H1 (cell line): ENCODE data around the gene PHF23. TPM values are rescaled to one million over a fixed set of nuclear protein-coding genes. Genes with fewer than 3 reads are reported as not detected.

Experiments
- CTCF ChIA-PET: fragments of 300-600 bp; sonication (Branson Sonifier 250); formaldehyde crosslinking; loops from one replicate; lab custom pipeline; 2021; ENCODE audit not compliant: partially characterized antibody; lab: Charles Lee
- POLR2A ChIA-PET: fragments of 300-600 bp; sonication (Branson Sonifier 250); formaldehyde crosslinking; loops from one replicate; lab custom pipeline; 2021; ENCODE audit warnings: inconsistent platforms; ENCODE audit not compliant: partially characterized antibody; lab: Charles Lee
- DNase-seq, 2 experiments: peaks; one replicate each; pipeline versions ENCODE4 v3.0.0 to v3.0.0-alpha.2; 2010 to 2022; ENCODE audit warnings: low spot score in 2 of 2, low read depth in 1 of 2, mixed read lengths in 1 of 2
- FAIRE-seq: peaks from 2 replicates; lab custom pipeline; 2011; peaks lifted over from hg19 to GRCh38; lab: Jason Lieb, UNC
- H2AFZ ChIP-seq: 2 replicates; pipeline ENCODE4 v1.8.1; 2012; ENCODE audit warnings: low read length, inconsistent platforms
- H2AK5ac ChIP-seq: 2 replicates; pipeline ENCODE4 v1.6.1; 2013; ENCODE audit warnings: low read depth, low read length
- H2BK120ac ChIP-seq: replicated peaks from 2 replicates; pipeline ENCODE3; 2013; ENCODE audit warnings: low read depth, low read length, inconsistent platforms
- H2BK12ac ChIP-seq: 2 replicates; pipeline ENCODE4 v1.6.1; 2013; ENCODE audit warnings: low read depth, low read length
- H2BK15ac ChIP-seq: 2 replicates; pipeline ENCODE4 v1.6.1; 2013; ENCODE audit warnings: low read length
- H2BK20ac ChIP-seq: 2 replicates; pipeline ENCODE4 v1.6.1; 2013; ENCODE audit warnings: low read length
- H2BK5ac ChIP-seq: 2 replicates; pipeline ENCODE4 v1.6.1; 2013; ENCODE audit warnings: low read depth, low read length
- H3K14ac ChIP-seq: 2 replicates; pipeline ENCODE4 v1.6.1; 2013; ENCODE audit warnings: inconsistent platforms; ENCODE audit not compliant: insufficient read length
- H3K18ac ChIP-seq: 2 replicates; pipeline ENCODE4 v1.6.1; 2013; ENCODE audit warnings: low read length; ENCODE audit errors: extremely low read depth
- H3K23ac ChIP-seq: 2 replicates; pipeline ENCODE4 v1.6.1; 2013; ENCODE audit warnings: inconsistent platforms; ENCODE audit not compliant: insufficient read length
- H3K23me2 ChIP-seq: 2 replicates; pipeline ENCODE4 v1.6.1; 2013; ENCODE audit warnings: low read depth, low read length
- H3K27ac ChIP-seq: 2 replicates; pipeline ENCODE4 v1.6.1; 2011; ENCODE audit warnings: low read depth, low read length, inconsistent platforms
- H3K27me3 ChIP-seq, 4 experiments: replicated peaks in 1 of 4; 1 replicate in 1 of 4; 2 replicates in 3 of 4; pipeline versions ENCODE4 v1.6.1 to v1.8.1; 2011 to 2013; ENCODE audit warnings: low read length in 3 of 4, mild to moderate bottlenecking in 3 of 4, inconsistent platforms in 2 of 4, mixed read lengths in 2 of 4, moderate library complexity in 1 of 4; ENCODE audit not compliant: control insufficient read depth in 3 of 4, insufficient read depth in 3 of 4; ENCODE audit errors: extremely low read depth in 1 of 4
- H3K36me3 ChIP-seq, 4 experiments: 2 replicates each; pipeline versions ENCODE4 v1.6.1 to v1.8.1; 2011 to 2013; ENCODE audit warnings: mild to moderate bottlenecking in 4 of 4, low read length in 3 of 4, moderate library complexity in 2 of 4, control low read depth in 1 of 4, inconsistent platforms in 1 of 4; ENCODE audit not compliant: insufficient read depth in 4 of 4, control insufficient read depth in 2 of 4
- H3K4ac ChIP-seq: replicated peaks from 2 replicates; pipeline ENCODE3; 2013; ENCODE audit warnings: low read length, low read depth, mixed read lengths, inconsistent platforms; ENCODE audit not compliant: insufficient read length
- H3K4me1 ChIP-seq, 4 experiments: replicated peaks in 1 of 4; 1 replicate in 1 of 4; 2 replicates in 3 of 4; pipeline versions ENCODE4 v1.6.1 to v1.8.1; 2011 to 2013; ENCODE audit warnings: low read length in 3 of 4, inconsistent platforms in 2 of 4, mixed read lengths in 1 of 4; ENCODE audit not compliant: insufficient read depth in 4 of 4, control insufficient read depth in 3 of 4
- H3K4me2 ChIP-seq, 2 experiments: 2 replicates each; pipeline versions ENCODE4 v1.6.1 to v1.8.1; 2011 to 2013; ENCODE audit warnings: low read depth in 2 of 2, low read length in 2 of 2, control low read depth in 1 of 2, inconsistent platforms in 1 of 2, mild to moderate bottlenecking in 1 of 2; ENCODE audit not compliant: insufficient read depth in 1 of 2
- H3K4me3 ChIP-seq, 4 experiments: fragments of 200-600, 300-600 bp in 1 of 4; sonication (generic), shearing (Covaris generic), sonication (Bioruptor Twin) in 1 of 4; 2 replicates each; pipeline versions ENCODE4 v1.5.1 to v1.8.1; 2011 to 2016; ENCODE audit warnings: low read length in 4 of 4, low read depth in 3 of 4, control low read depth in 2 of 4, inconsistent platforms in 2 of 4, mild to moderate bottlenecking in 2 of 4, mixed read lengths in 1 of 4, moderate library complexity in 1 of 4; ENCODE audit not compliant: insufficient read depth in 2 of 4; ENCODE audit errors: extremely low read depth in 1 of 4
- H3K56ac ChIP-seq: replicated peaks from 2 replicates; pipeline ENCODE3; 2013; ENCODE audit warnings: low read depth, mild to moderate bottlenecking, mixed read lengths, low read length, inconsistent platforms; ENCODE audit not compliant: insufficient read length
- H3K79me1 ChIP-seq: 2 replicates; pipeline ENCODE4 v1.6.1; 2013; ENCODE audit warnings: low read depth, low read length, control low read depth
- H3K79me2 ChIP-seq, 2 experiments: 2 replicates each; pipeline versions ENCODE4 v1.6.1 to v1.8.1; 2012 to 2013; ENCODE audit warnings: low read length in 2 of 2, mild to moderate bottlenecking in 2 of 2, inconsistent platforms in 1 of 2; ENCODE audit not compliant: insufficient read depth in 2 of 2, control insufficient read depth in 1 of 2
- H3K9ac ChIP-seq, 4 experiments: replicated peaks in 1 of 4; 1 replicate in 1 of 4; 2 replicates in 3 of 4; pipeline versions ENCODE4 v1.6.1 to v1.8.1; 2011 to 2013; ENCODE audit warnings: low read depth in 3 of 4, low read length in 3 of 4, control low read depth in 2 of 4, mild to moderate bottlenecking in 2 of 4, moderate library complexity in 2 of 4, inconsistent platforms in 1 of 4; ENCODE audit errors: extremely low read depth in 1 of 4
- H3K9me3 ChIP-seq, 2 experiments: 2 replicates each; pipeline versions ENCODE4 v1.6.1 to v1.8.1; 2012 to 2013; ENCODE audit warnings: mild to moderate bottlenecking in 2 of 2, moderate library complexity in 2 of 2, control low read depth in 1 of 2, inconsistent platforms in 1 of 2, low read depth in 1 of 2, low read length in 1 of 2, mixed read lengths in 1 of 2; ENCODE audit not compliant: insufficient read depth in 2 of 2
- H4K20me1 ChIP-seq, 2 experiments: replicated peaks in 1 of 2; 2 replicates each; pipeline versions ENCODE3 to v1.8.1; 2011 to 2013; ENCODE audit warnings: inconsistent platforms in 2 of 2, low read length in 2 of 2, mild to moderate bottlenecking in 1 of 2; ENCODE audit not compliant: insufficient read depth in 2 of 2, control insufficient read depth in 1 of 2
- H4K5ac ChIP-seq: 2 replicates; pipeline ENCODE4 v1.6.1; 2013; ENCODE audit warnings: low read length, low read depth, mixed read lengths, inconsistent platforms; ENCODE audit not compliant: insufficient read length
- H4K8ac ChIP-seq: 2 replicates; pipeline ENCODE4 v1.8.0; 2013; ENCODE audit warnings: mild to moderate bottlenecking, moderate library complexity, low read length, inconsistent platforms; ENCODE audit not compliant: insufficient read depth; ENCODE audit errors: extremely low read depth
- H4K91ac ChIP-seq: replicated peaks from 2 replicates; pipeline ENCODE3; 2013; ENCODE audit warnings: low read length, mixed read lengths, inconsistent platforms; ENCODE audit not compliant: insufficient read length
- CEBPB ChIP-seq: IDR thresholded peaks from 2 replicates; pipeline ENCODE4 v1.6.1; 2012; ENCODE audit warnings: low read depth, low read length
- CHD1 ChIP-seq: IDR thresholded peaks from 2 replicates; pipeline ENCODE4 v1.6.1; 2012; ENCODE audit warnings: low read depth, low read length, improper control_type of control experiment
- EGR1 ChIP-seq: IDR thresholded peaks from 2 replicates; pipeline ENCODE4 v1.6.1; 2011; ENCODE audit warnings: low read depth, low read length, borderline replicate concordance
- NANOG ChIP-seq: IDR thresholded peaks from 2 replicates; pipeline ENCODE4 v1.6.1; 2011; ENCODE audit warnings: low read length, low read depth, mild to moderate bottlenecking, inconsistent platforms; ENCODE audit not compliant: insufficient read depth, poor library complexity, severe bottlenecking
- PHF8 ChIP-seq: fragments of 200-600 bp; sonication (generic); conservative IDR thresholded peaks from 2 replicates; pipeline ENCODE4 v1.7.1; 2012; ENCODE audit warnings: low read depth, mild to moderate bottlenecking, inconsistent platforms, low read length, moderate library complexity
- RNF2 ChIP-seq: fragments of 200-900, 300-1000 bp; sonication (generic); IDR thresholded peaks from 2 replicates; pipeline ENCODE4 v1.7.1; 2016; ENCODE audit warnings: borderline replicate concordance, low read depth, mild to moderate bottlenecking, antibody characterized with exemption, low read length; ENCODE audit not compliant: poor library complexity, severe bottlenecking; ENCODE audit errors: missing control alignments
- SIN3A ChIP-seq, 2 experiments: IDR thresholded peaks in 1 of 2; conservative IDR thresholded peaks in 1 of 2; 2 replicates each; pipeline ENCODE4 v1.6.1; 2011 to 2012; ENCODE audit warnings: low read length in 2 of 2, improper control_type of control experiment in 1 of 2, low read depth in 1 of 2, mild to moderate bottlenecking in 1 of 2
- SIRT6 ChIP-seq: IDR thresholded peaks from one replicate; pipeline ENCODE4 v1.7.1; 2012; ENCODE audit warnings: low read length, inconsistent platforms
- SRF ChIP-seq: IDR thresholded peaks from 2 replicates; pipeline ENCODE4 v1.6.1; 2011; ENCODE audit warnings: mild to moderate bottlenecking, low read depth, low read length, moderate library complexity
- TAF7 ChIP-seq: optimal IDR thresholded peaks from 2 replicates; pipeline ENCODE3; 2011; ENCODE audit warnings: low read depth, mild to moderate bottlenecking, inconsistent platforms, low read length, moderate library complexity, borderline replicate concordance
- TBP ChIP-seq: IDR thresholded peaks from 2 replicates; pipeline ENCODE4 v1.6.1; 2011; ENCODE audit warnings: low read depth, low read length, improper control_type of control experiment
- TEAD4 ChIP-seq: IDR thresholded peaks from 2 replicates; pipeline ENCODE4 v1.6.1; 2012; ENCODE audit warnings: low read depth, low read length, inconsistent platforms, mixed read lengths
- WGBS, 2 experiments: shearing (Covaris generic) in 1 of 2; methylation state at CpG; one replicate each; pipeline versions ENCODE4 v1.1.6 to v1.1.7; 2013 to 2015; ENCODE audit warnings: low lambda C conversion rate in 2 of 2, mixed read lengths in 2 of 2, inconsistent platforms in 1 of 2, low coverage in 1 of 2, missing lambda C conversion rate in 1 of 2; ENCODE audit not compliant: insufficient replicate concordance in 2 of 2, insufficient coverage in 1 of 2, insufficient read length in 1 of 2; ENCODE audit errors: extremely low coverage in 1 of 2, missing lambda C conversion rate in 1 of 2; 5-methylcytosine and 5-hydroxymethylcytosine counted together
- polyA plus RNA-seq, 7 experiments: library from polyadenylated mRNA; depleted of rRNA in 3 of 7; stranded (reverse) in 5 of 7; unstranded in 2 of 7; fragments of >200 nt in 5 of 7; fragments of 200-250 nt in 2 of 7; gene quantifications; 1 replicate in 5 of 7; 2 replicates in 1 of 7; 4 replicates in 1 of 7; pipeline versions ENCODE4 v1.2.1 to v1.2.3, GENCODE V29; 2011 to 2013; ENCODE audit warnings: missing spikeins in 2 of 7, mixed read lengths in 2 of 7
- total RNA-seq: library from RNA; stranded (reverse); fragmentation: NEBNext Ultra II Directional; extraction: Animal tissue kit (Norgen Biotek cat#: 25700); gene quantifications from 2 replicates; pipeline ENCODE4 v1.2.1, GENCODE V29; 2021

Gene PHF23
- total and polyA plus RNA-seq, 2 of the 8 experiments (the other 6 are each of a cell fraction or from before 2014, with no cell fraction given) = 47.5 to 62.8 TPM

DNA sequence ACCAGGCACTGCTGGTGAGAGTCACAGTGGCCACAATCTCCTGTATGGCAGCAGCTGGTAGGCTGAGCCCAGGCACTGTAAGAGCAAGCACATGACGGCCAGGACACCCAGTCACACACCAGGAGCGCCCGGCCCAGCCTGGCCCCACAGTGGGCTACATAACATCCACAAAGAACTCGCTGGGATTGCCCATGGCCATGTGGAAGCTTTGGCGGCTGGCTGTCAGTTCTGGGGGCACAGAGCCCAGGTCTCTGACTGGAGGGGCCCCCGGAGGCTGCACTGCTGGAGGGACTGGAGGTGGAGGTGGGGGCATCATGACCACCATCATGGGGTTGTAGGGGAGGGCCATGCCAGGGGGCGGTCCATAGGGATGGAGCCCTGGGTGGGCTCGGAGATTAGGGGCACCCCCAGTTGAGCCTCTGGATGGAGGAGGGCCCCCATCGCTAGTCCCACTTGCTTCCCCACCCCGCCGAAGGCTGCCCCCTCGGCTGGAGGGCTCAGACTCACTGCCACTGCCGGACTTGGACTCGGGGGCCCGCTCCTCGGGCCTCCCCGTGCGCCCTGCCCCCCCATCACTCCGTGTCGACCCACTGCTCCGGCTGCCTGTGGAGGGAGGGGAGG is 13.4 kb downstream of the PHF23 start:
- POLR2A ChIA-PET = interaction anchor here (1.3 to 10.7 kb wide), 4 partner anchors 12 to 88 kb away, joined by 3 to 386 read pairs (median 30); partner anchors contain the start of genes DVL2, GABARAP, GPS2 and PHF23
- H3K23ac ChIP-seq = no peak overlapping the region
- H2BK120ac ChIP-seq = no peak overlapping the region
- WGBS, 2 experiments = 94% methylated on average over 15 of the region's 21 CpGs; no CpG with 5 or more reads in 1 of the 2 experiments
- no peak overlapping the region for H2AK5ac ChIP-seq
- H2BK15ac ChIP-seq = no peak overlapping the region
- H4K5ac ChIP-seq = no peak overlapping the region
- H3K79me1 ChIP-seq = peaks cover 2% of the 10 kb centered on the region
- no peaks in the 10 kb centered on the region for H3K27me3 ChIP-seq
- peaks cover 16 to 49% of the 10 kb centered on the region in 2 experiments for H4K20me1 ChIP-seq
- no peak overlapping the region for H2AFZ ChIP-seq
- no peak overlapping the region for H2BK20ac ChIP-seq
- no peak overlapping the region for H3K18ac ChIP-seq
- no peaks in the 10 kb centered on the region for H3K23me2 ChIP-seq
- peaks cover 0 to 5% (median under 1%) of the 10 kb centered on the region in 4 experiments; a peak in 2 of 7 replicates for H3K4me1 ChIP-seq
- no peak for FAIRE-seq
- no peak overlapping the region for H3K14ac ChIP-seq
- H4K8ac ChIP-seq = no peak overlapping the region
- CTCF ChIA-PET = interaction anchor here (1.1 kb wide), 1 partner anchor 12 kb away, joined by 4 read pairs; no protein-coding TSS in a partner anchor
- no peak overlapping the region for H3K4ac ChIP-seq
- DNase-seq = no peak
- H3K27ac ChIP-seq = no peak overlapping the region
- no peak overlapping the region for H3K4me2 ChIP-seq
- no peak overlapping the region for H3K56ac ChIP-seq
- no peak overlapping the region for H4K91ac ChIP-seq
- H3K4me3 ChIP-seq = no peak overlapping the region
- peaks cover 28 to 77% (median 66%) of the 10 kb centered on the region in 4 experiments for H3K36me3 ChIP-seq
- H2BK12ac ChIP-seq = no peak overlapping the region
- H3K9ac ChIP-seq = no peak overlapping the region
- H3K79me2 ChIP-seq = peaks cover 0 to 9% of the 10 kb centered on the region in 2 experiments; a peak in 2 of 4 replicates
- H3K9me3 ChIP-seq = no peaks in the 10 kb centered on the region
- H2BK5ac ChIP-seq = no peak overlapping the region
- no peak for TF ChIP-seq TAF7
- no peak for TF ChIP-seq CHD1
- no peak for TF ChIP-seq RNF2
- no peak for TF ChIP-seq SRF
- TF ChIP-seq EGR1 = no peak
- TF ChIP-seq CEBPB = no peak
- no peak for TF ChIP-seq NANOG
- TF ChIP-seq TEAD4 = no peak
- TF ChIP-seq PHF8 = no peak
- no peak for TF ChIP-seq SIRT6
- TF ChIP-seq TBP = no peak
- TF ChIP-seq SIN3A (conservative IDR thresholded peaks at IDR 0.05 in 1 of 2, IDR thresholded peaks at IDR 0.05 in 1 of 2; ENCODE audit: low read depth in 1 of 2, low read length in 2 of 2) = no peak
